HG03103 (cell line): Measurements from ENCODE around the gene NR2E3.
"Not testable (repeated sequence)": the region's sequence is repeated elsewhere in the genome, so short reads cannot be mapped to it uniquely, and the experiment has no call there.

Source experiments
- ATAC-seq: cut with Tn5 transposase; IDR thresholded peaks from one replicate; pipeline ENCODE4 v1.9.1; 2021; ENCODE audit warnings: low read depth; ENCODE audit not compliant: unreplicated experiment

Gene NR2E3

GRCh38 chr15:71813723-71814470, 3.5 kb downstream of the NR2E3 start:
- ATAC-seq, result no peak

DNA sequence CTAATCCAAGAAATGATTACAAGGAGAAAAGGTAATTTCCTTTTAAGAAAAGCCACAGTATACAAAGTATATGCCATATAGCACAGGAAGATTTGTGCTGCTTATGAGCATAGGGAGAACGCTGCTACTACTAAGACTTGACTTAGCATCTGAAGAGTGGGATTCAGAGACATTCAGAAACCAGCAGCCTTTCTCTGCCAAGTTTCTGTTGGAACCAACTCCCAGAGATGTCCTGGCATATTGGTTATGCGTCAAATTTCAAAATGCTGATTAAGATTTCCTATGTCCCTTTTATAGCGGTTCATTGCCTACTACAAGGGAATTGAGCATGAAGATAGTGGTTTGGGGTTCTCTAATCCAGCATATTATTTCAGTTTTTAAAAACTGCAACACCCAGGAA, 4.9 kb downstream of the NR2E3 start:
- no peak for ATAC-seq

DNA sequence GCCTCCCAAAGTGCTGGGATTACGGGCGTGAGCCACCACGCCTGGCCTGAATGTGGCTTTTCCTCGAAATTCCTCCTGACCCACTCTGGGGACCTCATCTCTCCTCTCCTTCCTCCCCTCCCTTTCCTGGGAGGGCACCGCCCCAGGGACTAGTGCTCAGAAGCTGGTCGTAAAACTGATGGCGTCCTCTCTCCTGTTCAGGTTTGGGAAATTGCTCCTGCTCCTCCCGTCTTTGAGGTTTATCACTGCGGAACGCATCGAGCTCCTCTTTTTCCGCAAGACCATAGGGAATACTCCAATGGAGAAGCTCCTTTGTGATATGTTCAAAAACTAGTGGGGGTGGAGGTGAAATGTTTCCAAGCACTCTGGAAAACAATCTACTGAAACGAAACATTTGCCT, 7.0 kb downstream of the NR2E3 start:
- ATAC-seq, result no peak

GRCh38 chr15:71820127-71820526, 9.8 kb downstream of the NR2E3 start:
- ATAC-seq, result no peak

GRCh38 chr15:71821547-71822129, 11.3 kb downstream of the NR2E3 start:
- ATAC-seq, result no peak

DNA sequence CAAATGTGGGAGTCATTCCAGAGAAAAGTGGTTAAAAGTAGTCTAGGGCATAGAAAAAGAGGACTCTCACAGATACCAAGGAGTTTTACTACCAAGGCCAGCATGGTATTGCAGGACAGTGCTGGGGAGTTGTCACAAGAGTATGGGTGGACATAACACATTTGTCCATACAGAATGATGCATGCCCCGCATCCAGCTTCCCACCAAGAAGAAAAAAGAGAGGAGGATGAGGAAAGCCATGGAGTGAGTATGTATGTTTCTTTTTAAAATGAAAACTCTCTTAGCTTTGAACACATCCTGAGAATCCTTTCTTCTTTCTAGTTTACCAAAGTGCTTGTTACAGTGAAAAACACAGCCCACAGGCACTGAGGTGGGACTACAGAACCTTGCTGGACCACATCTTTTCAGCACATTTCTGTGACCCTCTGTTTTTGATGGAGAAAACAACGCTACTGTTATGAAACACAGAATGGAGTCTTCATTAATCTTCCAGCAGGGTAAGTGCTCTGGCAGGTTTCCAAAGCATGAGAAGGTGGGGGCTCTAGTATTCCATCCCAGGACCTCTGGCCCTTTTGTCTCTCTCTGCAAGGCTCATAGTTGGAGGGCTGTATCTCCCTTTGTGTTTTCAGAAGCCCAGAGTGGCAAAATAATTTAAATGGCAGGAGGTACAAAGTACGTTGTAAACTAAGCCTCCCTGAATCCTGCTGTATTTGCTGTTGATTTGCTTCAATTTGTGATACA, 12.7 kb downstream of the NR2E3 start:
- no peak for ATAC-seq

DNA sequence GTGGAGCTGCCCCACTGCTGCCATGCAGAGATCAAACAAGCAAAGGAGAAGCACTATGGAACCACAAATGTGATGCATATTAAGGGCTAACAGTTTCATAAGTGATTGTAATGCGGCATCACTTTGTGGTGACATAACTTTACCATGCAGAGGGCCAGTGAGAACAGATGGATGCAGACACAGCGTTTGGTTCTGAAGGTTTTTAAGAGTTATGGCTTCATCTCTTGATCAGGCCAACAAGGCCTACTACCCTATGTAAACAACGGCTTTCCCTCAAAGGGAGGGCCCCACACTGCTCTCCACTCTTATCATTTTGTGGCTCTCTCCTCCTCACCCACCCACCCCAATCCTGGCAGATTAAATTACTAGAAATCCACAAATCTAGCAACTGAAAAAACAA, 13.4 kb downstream of the NR2E3 start:
- no peak for ATAC-seq

- no peak for ATAC-seq
Measured at GRCh38 chr15:71825021-71825730, 14.8 kb downstream of the NR2E3 start.

GRCh38 chr15:71826196-71826595, 15.8 kb downstream of the NR2E3 start:
- ATAC-seq, result no peak

GRCh38 chr15:71830981-71831380, 20.6 kb downstream of the NR2E3 start:
- no peak for ATAC-seq

GRCh38 chr15:71841563-71841962, 31.2 kb downstream of the NR2E3 start:
- no peak for ATAC-seq

DNA sequence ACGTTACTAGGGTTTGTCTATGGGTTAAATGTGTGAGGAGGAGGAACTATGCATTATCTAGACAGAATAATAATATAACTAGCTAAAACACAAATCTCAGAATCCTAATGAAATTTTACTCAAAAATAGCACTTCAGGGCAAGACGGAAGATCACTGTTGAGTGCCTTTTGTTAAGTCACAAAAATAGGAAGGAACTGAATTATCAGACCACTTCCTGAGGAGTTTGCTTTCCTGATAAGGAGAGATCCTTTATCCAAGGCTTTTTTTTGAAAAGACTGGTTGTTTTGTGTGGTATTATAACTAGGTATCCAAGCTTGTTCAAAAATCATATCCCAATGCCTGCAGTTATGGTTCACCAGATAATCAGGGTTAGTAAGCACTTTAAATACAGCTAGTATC, 34.6 kb downstream of the NR2E3 start:
- no peak for ATAC-seq

DNA sequence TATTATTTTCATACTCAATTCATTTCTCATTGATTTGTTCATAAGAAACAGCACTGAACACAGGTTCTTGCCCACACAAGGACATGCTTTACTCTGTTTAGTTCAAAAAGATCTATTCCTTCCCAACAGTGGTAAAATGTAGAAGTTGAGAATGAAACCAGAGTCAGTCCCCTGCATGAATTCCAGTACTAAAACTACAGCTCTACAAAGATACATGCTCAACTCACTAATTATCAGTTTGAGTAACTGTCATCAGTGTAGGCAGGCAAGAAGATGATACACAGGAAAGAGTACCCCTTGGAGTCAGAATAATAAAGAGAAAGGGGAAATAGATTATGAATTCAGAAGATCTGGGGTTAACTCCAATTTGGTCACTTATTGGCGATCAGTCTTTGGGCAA, 43.2 kb downstream of the NR2E3 start:
- no peak for ATAC-seq

DNA sequence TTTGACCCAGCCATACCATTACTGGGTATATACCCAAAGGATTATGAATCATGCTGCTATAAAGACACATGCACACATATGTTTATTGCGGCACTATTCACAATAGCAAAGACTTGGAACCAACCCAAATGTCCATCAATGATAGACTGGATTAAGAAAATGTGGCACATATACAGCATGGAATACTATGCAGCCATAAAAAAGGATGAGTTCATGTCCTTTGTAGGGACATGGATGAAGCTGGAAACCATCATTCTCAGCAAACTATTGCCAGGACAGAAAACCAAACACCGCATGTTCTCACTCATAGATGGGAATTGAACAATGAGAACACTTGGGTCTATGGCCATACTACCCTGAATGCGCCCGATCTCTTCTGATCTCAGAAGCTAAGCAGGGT, 47.9 kb downstream of the NR2E3 start:
- not testable (repeated sequence) for ATAC-seq
